ENCODE measurements around the gene PP2D1.
"Not testable (repeated sequence)": the region's sequence is repeated elsewhere in the genome, so short reads cannot be mapped to it uniquely, and the experiment has no call there.

The PP2D1 gene

GRCh38 chr3:20040548-20041196 lies 28.6 kb upstream of the PP2D1 start:
- peak overlapping the region; percentile 73 for H3K4me3 ChIP-seq (ENCODE audit: low read depth, low read length)
- DNase-seq (ENCODE audit: low read depth): peak; percentile 14
- TF ChIP-seq, protein P1, sequence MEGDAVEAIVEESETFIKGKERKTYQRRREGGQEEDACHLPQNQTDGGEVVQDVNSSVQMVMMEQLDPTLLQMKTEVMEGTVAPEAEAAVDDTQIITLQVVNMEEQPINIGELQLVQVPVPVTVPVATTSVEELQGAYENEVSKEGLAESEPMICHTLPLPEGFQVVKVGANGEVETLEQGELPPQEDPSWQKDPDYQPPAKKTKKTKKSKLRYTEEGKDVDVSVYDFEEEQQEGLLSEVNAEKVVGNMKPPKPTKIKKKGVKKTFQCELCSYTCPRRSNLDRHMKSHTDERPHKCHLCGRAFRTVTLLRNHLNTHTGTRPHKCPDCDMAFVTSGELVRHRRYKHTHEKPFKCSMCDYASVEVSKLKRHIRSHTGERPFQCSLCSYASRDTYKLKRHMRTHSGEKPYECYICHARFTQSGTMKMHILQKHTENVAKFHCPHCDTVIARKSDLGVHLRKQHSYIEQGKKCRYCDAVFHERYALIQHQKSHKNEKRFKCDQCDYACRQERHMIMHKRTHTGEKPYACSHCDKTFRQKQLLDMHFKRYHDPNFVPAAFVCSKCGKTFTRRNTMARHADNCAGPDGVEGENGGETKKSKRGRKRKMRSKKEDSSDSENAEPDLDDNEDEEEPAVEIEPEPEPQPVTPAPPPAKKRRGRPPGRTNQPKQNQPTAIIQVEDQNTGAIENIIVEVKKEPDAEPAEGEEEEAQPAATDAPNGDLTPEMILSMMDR (IDR thresholded peaks at IDR 0.05; ENCODE audit: control insufficient read depth, extremely low read depth, insufficient read depth): peak; percentile 55

DNA sequence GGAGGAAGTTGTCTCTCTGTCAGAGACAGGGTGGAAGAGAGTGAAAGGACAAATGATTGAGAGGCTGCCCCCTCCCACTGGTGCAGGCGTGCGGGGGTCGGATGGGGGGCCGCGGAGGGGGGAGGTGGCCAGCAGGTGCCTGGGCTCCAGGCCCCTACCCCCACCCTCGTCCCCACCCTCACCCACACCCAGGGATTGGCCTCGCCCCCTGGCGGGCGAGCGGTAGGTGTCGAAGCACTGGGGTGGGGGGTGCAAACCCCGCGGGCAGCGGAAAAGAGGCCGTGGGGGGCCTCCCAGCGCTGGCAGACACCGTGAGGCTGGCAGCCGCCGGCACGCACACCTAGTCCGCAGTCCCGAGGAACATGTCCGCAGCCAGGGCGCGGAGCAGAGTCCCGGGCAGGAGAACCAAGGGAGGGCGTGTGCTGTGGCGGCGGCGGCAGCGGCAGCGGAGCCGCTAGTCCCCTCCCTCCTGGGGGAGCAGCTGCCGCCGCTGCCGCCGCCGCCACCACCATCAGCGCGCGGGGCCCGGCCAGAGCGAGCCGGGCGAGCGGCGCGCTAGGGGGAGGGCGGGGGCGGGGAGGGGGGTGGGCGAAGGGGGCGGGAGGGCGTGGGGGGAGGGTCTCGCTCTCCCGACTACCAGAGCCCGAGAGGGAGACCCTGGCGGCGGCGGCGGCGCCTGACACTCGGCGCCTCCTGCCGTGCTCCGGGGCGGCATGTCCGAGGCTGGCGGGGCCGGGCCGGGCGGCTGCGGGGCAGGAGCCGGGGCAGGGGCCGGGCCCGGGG lies 27.9 kb upstream of the PP2D1 start, which contains the start of gene KAT2B:
Gene KAT2B (plus strand): TSS at position 682 of the 783 bp plus-strand sequence. CDS start 32 bp downstream, at position 714.
- peak within 1 kb of the TSS; percentile 73 for H3K4me3 ChIP-seq (ENCODE audit: low read depth, low read length)
- DNase-seq (ENCODE audit: low read depth): no peak
- TF ChIP-seq, protein P1 (IDR thresholded peaks at IDR 0.05; ENCODE audit: control insufficient read depth, extremely low read depth, insufficient read depth): peak; percentile 65

GRCh38 chr3:20039466-20039764 lies 27.4 kb upstream of the PP2D1 start:
- no peak for DNase-seq (ENCODE audit: low read depth)
- H3K4me3 ChIP-seq (ENCODE audit: low read depth, low read length): peak overlapping the region; percentile 73
- TF ChIP-seq, protein P1 (IDR thresholded peaks at IDR 0.05; ENCODE audit: control insufficient read depth, extremely low read depth, insufficient read depth): no peak

DNA sequence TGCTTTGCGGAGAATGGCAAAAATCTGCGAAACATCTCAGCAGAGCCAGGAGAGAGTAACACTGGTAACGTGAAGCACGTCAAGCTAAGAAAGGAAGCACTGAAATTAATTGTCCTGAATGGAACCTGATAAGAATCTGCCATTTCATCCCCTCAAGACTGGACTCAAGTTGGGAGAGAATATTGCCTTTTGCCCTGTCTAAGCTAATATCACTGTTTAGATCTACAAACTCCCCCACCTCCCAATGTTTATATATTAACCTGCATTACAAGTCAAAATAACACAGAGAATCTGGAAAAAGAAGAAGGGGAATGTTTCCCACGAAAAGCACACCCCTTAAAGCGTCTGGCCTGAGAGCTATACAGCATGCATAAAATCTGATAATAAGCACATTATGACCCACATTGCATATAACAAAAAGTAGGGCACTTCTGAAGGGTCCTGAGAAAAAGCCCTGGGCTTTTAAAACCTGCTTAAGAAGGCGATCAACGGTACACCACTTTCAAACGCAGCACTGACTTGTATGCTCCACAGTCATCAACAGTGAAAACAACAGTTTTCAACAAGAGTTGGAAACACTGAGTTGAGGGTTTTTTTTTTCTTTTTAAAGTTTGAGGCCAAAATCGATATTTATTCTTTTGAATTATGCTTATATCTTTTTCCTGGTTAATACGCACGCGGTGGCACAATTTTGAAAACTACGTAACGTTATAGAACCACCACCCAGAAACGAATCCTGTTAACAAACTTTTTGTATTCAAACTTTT lies 26.8 kb upstream of the PP2D1 start:
- TF ChIP-seq, protein P1 (IDR thresholded peaks at IDR 0.05; ENCODE audit: control insufficient read depth, extremely low read depth, insufficient read depth): no peak
- no peak for DNase-seq (ENCODE audit: low read depth)
- H3K4me3 ChIP-seq (ENCODE audit: low read depth, low read length): peak overlapping the region; percentile 73

DNA sequence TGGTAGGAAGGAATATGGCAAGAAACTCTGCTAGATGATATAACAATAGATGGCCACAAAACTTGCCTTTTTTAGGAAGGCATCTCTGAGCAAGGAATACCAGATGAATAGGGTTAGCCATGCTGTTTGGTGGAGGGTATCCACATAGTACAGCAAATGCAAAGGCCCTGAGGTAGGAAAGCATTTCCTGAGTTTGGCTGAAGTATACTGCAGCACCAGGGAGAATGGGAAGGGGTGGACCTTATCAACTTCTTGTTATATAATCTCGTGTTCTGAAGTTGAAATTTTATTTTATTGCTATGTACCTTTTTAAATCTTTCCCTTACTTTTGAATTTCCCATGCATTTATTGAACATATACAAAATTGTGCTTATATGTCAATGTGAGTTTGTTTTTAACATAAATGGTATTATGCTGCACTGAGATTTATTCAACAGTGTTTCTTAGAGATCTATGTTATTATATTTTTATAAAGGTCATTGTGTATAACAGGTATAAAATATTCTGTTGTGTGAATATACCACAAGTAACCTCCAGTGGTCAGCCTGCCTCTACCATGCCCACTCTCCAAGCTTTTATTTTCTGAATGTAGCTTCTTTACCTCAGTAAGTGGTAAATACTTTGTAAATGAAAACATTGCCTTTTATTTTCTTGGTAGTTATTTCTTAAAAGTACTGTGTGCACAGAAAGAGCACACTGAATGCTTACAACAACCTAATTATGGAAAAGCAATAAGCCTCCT lies 25.4 kb upstream of the PP2D1 start:
- TF ChIP-seq, protein P1 (IDR thresholded peaks at IDR 0.05; ENCODE audit: control insufficient read depth, extremely low read depth, insufficient read depth): no peak
- no peak for DNase-seq (ENCODE audit: low read depth)
- H3K4me3 ChIP-seq (ENCODE audit: low read depth, low read length): no peak overlapping the region

- DNase-seq (ENCODE audit: low read depth): no peak
- TF ChIP-seq, protein P1 (IDR thresholded peaks at IDR 0.05; ENCODE audit: control insufficient read depth, extremely low read depth, insufficient read depth): no peak
- H3K4me3 ChIP-seq (ENCODE audit: low read depth, low read length): no peak overlapping the region
Measured at GRCh38 chr3:20035019-20035418, 23.0 kb upstream of the PP2D1 start.

- DNase-seq (ENCODE audit: low read depth): not testable (repeated sequence)
Measured at GRCh38 chr3:20031939-20032338, 19.9 kb upstream of the PP2D1 start.

More at GRCh38 chr3:20031939-20032338, 19.9 kb upstream of the PP2D1 start:
- H3K4me3 ChIP-seq (ENCODE audit: low read depth, low read length): not testable (repeated sequence)
